ENCODE results near the gene DOP1A. TPM values are rescaled to one million over a fixed set of nuclear protein-coding genes. Genes with fewer than 3 reads are reported as not detected.

Gene DOP1A
- total RNA-seq, 2 donors from 2014 or later = 20.3 to 29.6 TPM

- TF ChIP-seq CTCF (IDR thresholded peaks at IDR 0.05) = no peak
- H3K27ac ChIP-seq = no peak overlapping the region
- no peaks in the 10 kb centered on the region for H3K4me1 ChIP-seq
- no peaks in the 10 kb centered on the region for H3K9me3 ChIP-seq
- H3K36me3 ChIP-seq = no peaks in the 10 kb centered on the region
- no peak for DNase-seq
- no peak overlapping the region for H3K4me3 ChIP-seq
- H3K27me3 ChIP-seq = no peaks in the 10 kb centered on the region
- intact Hi-C loops (cut with DNase I) = no loop called here
- H3K9ac ChIP-seq (ENCODE audit: low read depth in 2 of 2, low read length in 2 of 2) = no peak overlapping the region
Observed at GRCh38 chr6:83160167-83160566, 92.7 kb downstream of the DOP1A start.

DNA sequence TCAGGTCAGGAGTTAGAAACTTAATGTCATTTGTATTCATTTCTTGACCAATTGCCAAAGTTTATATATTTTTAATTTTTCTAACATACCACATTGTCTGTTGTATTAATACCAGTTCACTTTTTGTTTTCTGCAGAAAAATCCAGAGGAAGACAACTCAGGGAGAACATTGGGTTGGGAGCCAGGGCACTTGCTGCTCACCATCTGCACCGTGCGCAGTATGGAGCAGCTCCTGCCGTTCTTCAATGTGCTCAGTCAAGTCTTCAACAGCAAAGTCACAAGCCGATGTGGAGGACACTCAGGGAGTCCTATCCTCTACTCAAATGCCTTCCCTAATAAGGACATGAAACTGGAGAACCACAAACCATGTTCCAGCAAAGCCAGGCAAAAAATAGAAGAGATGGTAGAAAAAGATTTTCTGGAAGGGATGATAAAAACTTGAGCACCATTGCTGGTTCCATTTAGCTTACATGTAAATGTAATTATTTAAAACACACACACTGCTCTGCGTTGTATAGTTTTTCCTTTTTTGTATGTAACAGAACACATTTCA lies 100.3 kb downstream of the DOP1A start:
- Histone ChIP-seq H3K27ac (no peak overlapping the region), H3K36me3 (peaks cover 35% of the 10 kb centered on the region), H3K4me1 (no peaks in the 10 kb centered on the region), H3K4me3 (no peak overlapping the region), H3K9me3 (no peaks in the 10 kb centered on the region), H3K27me3 (no peaks in the 10 kb centered on the region), H3K9ac (ENCODE audit: low read depth in 2 of 2, low read length in 2 of 2) (no peak overlapping the region)
- DNase-seq = no peak
- TF ChIP-seq CTCF (IDR thresholded peaks at IDR 0.05) = no peak
- intact Hi-C loops (cut with DNase I) = no loop called here

- no peak overlapping the region for H3K9ac ChIP-seq (ENCODE audit: low read depth in 2 of 2, low read length in 2 of 2)
- no peak overlapping the region for H3K27ac ChIP-seq
- H3K4me1 ChIP-seq = no peaks in the 10 kb centered on the region
- H3K4me3 ChIP-seq = no peak overlapping the region
- no peak for DNase-seq
- H3K9me3 ChIP-seq = no peaks in the 10 kb centered on the region
- intact Hi-C loops (cut with DNase I) = no loop called here
- TF ChIP-seq CTCF (IDR thresholded peaks at IDR 0.05) = no peak
- H3K27me3 ChIP-seq = no peaks in the 10 kb centered on the region
- H3K36me3 ChIP-seq = peaks cover 35% of the 10 kb centered on the region
Observed at GRCh38 chr6:83168556-83168955, 101.1 kb downstream of the DOP1A start.

- H3K4me1 ChIP-seq = no peaks in the 10 kb centered on the region
- H3K9ac ChIP-seq (ENCODE audit: low read depth in 2 of 2, low read length in 2 of 2) = no peak overlapping the region
- no peak overlapping the region for H3K4me3 ChIP-seq
- no peak overlapping the region for H3K27ac ChIP-seq
- no peak for TF ChIP-seq CTCF (IDR thresholded peaks at IDR 0.05)
- no peak for DNase-seq
- H3K27me3 ChIP-seq = no peaks in the 10 kb centered on the region
- intact Hi-C loops (cut with DNase I) = no loop called here
- H3K36me3 ChIP-seq = peaks cover 35% of the 10 kb centered on the region
- H3K9me3 ChIP-seq = no peaks in the 10 kb centered on the region
Observed at GRCh38 chr6:83169106-83169505, 101.6 kb downstream of the DOP1A start.

DNA sequence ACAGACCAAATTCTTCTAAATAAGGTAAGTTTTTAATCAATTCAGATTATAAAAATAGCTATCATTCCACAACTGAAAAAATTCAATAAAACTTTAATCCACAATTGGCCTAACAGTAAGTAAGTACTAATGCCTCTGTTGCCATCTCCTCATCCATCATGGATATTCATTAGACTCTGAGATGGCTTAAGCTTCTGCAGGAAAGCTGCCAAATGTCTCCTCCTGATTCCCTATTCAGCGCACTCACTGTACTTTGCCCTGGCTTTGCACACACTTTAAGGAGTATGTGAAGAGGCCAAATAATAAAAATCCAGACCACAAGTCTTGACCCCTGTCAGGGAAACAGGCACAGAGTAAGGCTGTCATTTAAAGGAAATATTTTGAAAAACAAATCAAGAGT lies 102.0 kb downstream of the DOP1A start:
- H3K4me3 ChIP-seq = no peak overlapping the region
- intact Hi-C loops (cut with DNase I) = no loop called here
- no peak overlapping the region for H3K27ac ChIP-seq
- H3K9me3 ChIP-seq = no peaks in the 10 kb centered on the region
- H3K36me3 ChIP-seq = peaks cover 35% of the 10 kb centered on the region
- no peak for DNase-seq
- no peaks in the 10 kb centered on the region for H3K4me1 ChIP-seq
- H3K27me3 ChIP-seq = no peaks in the 10 kb centered on the region
- no peak for TF ChIP-seq CTCF (IDR thresholded peaks at IDR 0.05)
- H3K9ac ChIP-seq (ENCODE audit: low read depth in 2 of 2, low read length in 2 of 2) = no peak overlapping the region

Data from colonic mucosa (tissue), 4 donors.